H54 (cell line): ENCODE results near the gene ALDH4A1.
"Not testable (repeated sequence)": the region's sequence is repeated elsewhere in the genome, so short reads cannot be mapped to it uniquely, and the experiment has no call there.

Experiments
- DNase-seq: peaks from one replicate; pipeline ENCODE4 v3.0.0; 2011; ENCODE audit warnings: low spot score, mixed read lengths; ENCODE audit not compliant: insufficient read length
- FAIRE-seq: peaks from 3 replicates; lab custom pipeline; 2011; peaks lifted over from hg19 to GRCh38; lab: Jason Lieb, UNC
- POLR2A ChIP-seq: IDR thresholded peaks from 2 replicates; pipeline ENCODE4 v1.6.1; 2011; ENCODE audit warnings: low read depth, mild to moderate bottlenecking, low read length

Gene ALDH4A1

DNA sequence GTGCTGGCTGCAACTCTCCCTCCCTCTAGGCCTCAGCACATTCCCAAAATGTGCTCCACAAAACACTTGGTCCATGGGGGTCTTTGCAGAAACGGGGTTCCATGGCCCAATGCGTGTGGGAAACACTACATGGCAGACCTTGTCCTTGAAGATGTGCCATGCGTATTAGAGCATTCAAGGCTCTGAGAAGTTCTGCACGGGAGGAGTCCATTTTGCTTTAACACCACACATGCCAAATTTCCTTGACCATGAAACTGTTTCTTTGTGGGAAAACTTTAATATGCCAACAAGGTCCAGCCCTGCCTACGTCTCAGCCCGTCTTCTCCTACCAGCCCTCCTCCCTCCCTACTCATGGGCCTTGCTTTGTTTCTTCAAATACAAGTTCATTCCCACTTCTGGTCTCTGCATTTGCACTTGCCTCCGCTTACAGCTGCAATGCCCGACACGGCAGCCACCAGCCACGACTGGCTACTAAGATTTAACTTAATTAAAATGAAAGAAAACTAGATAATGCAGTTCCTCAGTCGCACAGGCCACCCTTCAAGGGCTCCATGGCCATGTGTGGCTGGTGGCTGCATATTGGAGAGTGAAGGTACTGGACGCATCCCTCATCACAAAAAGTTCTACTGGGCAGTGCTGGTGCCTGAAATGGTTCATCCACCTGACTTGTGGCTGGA lies 23.7 kb downstream of the ALDH4A1 start:
- FAIRE-seq: no peak
- no peak for TF ChIP-seq POLR2A

GRCh38 chr1:18877282-18877681 lies 25.1 kb downstream of the ALDH4A1 start:
- TF ChIP-seq POLR2A: no peak
- no peak for FAIRE-seq
- no peak for DNase-seq

More for the DNA sequence above, 23.7 kb downstream of the ALDH4A1 start:
- no peak for DNase-seq

DNA sequence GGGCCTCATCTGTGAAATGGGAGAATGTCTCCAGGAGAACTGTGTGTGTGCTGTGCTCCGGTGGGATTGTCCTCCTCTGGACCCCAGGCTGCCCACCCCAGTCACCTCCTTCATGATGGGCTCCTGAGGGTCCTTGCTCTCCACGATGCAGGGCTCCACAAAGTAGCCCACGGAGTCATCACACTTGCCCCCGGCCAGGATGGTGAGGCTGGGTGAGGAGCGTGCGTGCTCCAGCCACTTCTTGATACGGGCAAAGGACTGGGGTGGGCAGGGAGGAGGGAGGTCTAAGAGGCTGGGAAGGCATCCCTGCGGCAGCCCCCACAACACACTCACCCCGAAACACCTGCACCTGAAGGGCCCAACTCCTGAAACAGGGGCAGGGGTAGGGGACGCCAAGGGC lies 26.1 kb downstream of the ALDH4A1 start:
- FAIRE-seq (no peak), DNase-seq (no peak)
- TF ChIP-seq POLR2A: no peak

DNA sequence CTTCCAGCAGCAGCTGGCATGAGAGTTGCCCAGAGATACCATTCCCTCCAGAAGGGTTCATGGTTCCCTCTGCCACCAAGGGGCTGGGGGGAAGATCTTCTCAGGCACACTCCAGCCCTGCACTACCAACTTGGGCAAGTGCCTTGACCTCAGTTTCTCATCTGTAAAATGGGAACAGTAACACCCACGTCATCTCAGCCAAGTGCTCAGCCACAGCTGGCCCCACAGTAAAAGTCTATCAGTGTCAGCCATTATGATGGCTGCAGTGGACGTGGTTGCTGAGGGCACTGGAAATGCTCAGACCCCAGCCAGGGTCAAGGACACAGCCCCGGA lies 26.6 kb downstream of the ALDH4A1 start:
- FAIRE-seq (no peak), DNase-seq (no peak)
- TF ChIP-seq POLR2A: no peak

- no peak for TF ChIP-seq POLR2A
- no peak for FAIRE-seq
- DNase-seq: peak; percentile 82
Measured at GRCh38 chr1:18875107-18875795, 27.1 kb downstream of the ALDH4A1 start.

- DNase-seq (no peak), FAIRE-seq (no peak)
- no peak for TF ChIP-seq POLR2A
Measured at GRCh38 chr1:18874600-18874999, 27.8 kb downstream of the ALDH4A1 start.

DNA sequence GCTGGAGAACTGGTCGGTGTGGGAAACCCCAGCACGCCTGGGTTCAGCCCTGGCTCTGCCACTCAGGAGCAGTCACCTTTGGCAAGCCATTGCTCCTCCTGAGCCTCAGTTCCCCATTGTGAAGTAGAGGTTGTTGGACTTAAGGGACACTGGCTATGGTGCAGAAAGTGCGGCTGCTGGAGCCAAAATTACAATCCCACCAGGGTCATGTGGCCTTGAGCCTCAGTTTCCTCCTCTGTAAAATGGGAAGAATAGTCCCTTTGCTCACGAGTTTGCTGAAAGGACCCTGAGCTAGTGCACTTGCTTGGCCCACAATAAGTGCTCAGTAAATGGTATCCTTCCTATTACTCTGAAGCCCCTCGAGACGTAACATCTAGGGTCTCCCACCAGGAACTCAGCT lies 28.3 kb downstream of the ALDH4A1 start:
- FAIRE-seq: no peak
- no peak for DNase-seq
- no peak for TF ChIP-seq POLR2A

- DNase-seq (no peak), FAIRE-seq (no peak)
- no peak for TF ChIP-seq POLR2A
Measured at GRCh38 chr1:18872071-18872611, 30.2 kb downstream of the ALDH4A1 start.

DNA sequence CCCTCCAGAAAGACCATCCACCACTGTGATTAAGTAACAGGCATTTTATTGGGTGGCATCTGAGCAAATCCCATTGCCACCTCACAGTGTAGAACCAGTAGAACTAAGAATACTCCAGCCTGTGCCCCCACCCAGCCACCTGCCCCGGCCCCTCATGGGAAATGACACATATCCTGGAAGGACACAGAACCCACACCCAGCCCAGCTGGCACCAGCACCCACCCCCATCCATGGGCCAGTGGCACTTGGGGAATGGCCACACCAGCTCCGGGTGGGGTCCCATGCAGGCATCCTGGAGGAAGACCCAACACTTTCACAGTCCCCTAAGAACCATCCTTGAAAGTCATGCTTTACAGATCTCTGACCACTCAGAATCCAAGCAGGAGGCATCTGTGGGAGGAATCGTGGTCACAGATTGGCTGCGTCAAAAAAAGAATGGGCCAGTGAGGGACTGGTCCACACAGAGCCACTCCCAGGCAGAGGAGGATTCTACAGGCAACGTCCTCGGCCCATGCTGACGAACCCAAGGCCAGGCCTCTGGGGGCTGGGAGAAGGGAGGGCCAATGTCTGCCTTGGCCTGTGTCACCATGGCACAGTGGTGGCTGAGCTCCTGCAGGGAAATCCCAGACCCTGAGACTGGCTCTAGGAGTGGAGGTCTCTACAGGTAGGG lies 30.8 kb downstream of the ALDH4A1 start:
- TF ChIP-seq POLR2A: no peak
- DNase-seq (no peak), FAIRE-seq (no peak)

GRCh38 chr1:18870957-18871356 lies 31.4 kb downstream of the ALDH4A1 start:
- FAIRE-seq (no peak), DNase-seq (no peak)

GRCh38 chr1:18870595-18870865 lies 31.8 kb downstream of the ALDH4A1 start:
- not testable (repeated sequence) for DNase-seq, FAIRE-seq

More at GRCh38 chr1:18870957-18871356, 31.4 kb downstream of the ALDH4A1 start:
- no peak for TF ChIP-seq POLR2A

GRCh38 chr1:18869847-18870594 lies 32.3 kb downstream of the ALDH4A1 start:
- TF ChIP-seq POLR2A: no peak
- FAIRE-seq: no peak
- no peak for DNase-seq

- FAIRE-seq: no peak
- no peak for TF ChIP-seq POLR2A
Measured at GRCh38 chr1:18868801-18869424, 33.4 kb downstream of the ALDH4A1 start.

DNA sequence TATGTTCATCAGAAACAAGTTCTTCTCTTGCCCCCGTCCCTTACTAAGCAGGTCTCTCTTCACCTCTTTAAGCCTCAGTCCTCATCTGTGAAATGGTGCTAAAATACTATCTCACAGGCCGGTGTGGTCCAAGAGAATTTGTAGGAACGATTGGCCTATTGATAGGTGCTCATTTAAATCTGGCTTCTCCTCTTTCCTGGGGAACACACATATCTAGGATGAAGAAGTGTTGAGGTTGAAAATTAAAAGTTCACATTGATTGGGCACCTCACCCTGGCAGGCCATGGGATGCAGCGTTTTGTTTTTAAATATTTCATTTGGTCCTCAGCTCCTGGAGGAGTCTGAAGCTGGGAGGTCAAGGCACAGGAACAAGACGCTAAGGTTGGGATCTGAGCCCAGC lies 34.0 kb downstream of the ALDH4A1 start:
- FAIRE-seq (no peak), DNase-seq (no peak)
- TF ChIP-seq POLR2A: no peak

More at GRCh38 chr1:18868801-18869424, 33.4 kb downstream of the ALDH4A1 start:
- DNase-seq: no peak
